Activated T-helper 1 cell treated with anti-CD3 and anti-CD28 coated beads, Interleukin-2, amount 50 U/mL, for 16 hours (primary cell): ENCODE measurements around the gene YY1.
"Not testable (repeated sequence)": the region's sequence is repeated elsewhere in the genome, so short reads cannot be mapped to it uniquely, and the experiment has no call there.

Experiments
- DNase-seq, 2 donors: peaks; one replicate each; pipeline ENCODE4 v3.0.0-alpha.2; 2020; ENCODE audit warnings: low read depth in 1 of 2, low spot score in 1 of 2

YY1 gene

GRCh38 chr14:100295376-100296105 lies 56.6 kb downstream of the YY1 start:
- DNase-seq, result no peak

- no peak for DNase-seq
Observed at GRCh38 chr14:100296106-100296651, 57.2 kb downstream of the YY1 start.

DNA sequence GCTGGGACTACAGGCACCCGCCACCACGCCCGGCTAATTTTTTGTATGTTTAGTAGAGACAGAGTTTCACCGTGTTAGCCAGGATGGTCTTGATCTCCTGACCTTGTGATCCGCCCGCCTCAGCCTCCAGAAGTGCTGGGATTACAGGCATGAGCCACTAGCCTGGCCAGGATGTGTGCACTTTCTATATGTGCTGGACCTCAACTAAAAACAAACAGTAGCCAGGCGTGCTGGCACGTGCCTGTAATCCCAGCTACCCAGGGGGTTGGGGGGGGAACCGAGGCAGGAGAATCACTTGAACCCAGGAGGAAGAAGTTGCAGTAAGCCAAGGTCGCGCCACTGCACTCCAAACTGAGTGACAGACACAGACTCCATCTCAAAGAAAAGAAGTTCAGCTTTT lies 57.8 kb downstream of the YY1 start:
- not testable (repeated sequence) for DNase-seq

GRCh38 chr14:100297320-100298300 lies 58.7 kb downstream of the YY1 start:
- DNase-seq, result no peak

- no peak for DNase-seq
Observed at GRCh38 chr14:100298551-100299237, 59.8 kb downstream of the YY1 start.

DNA sequence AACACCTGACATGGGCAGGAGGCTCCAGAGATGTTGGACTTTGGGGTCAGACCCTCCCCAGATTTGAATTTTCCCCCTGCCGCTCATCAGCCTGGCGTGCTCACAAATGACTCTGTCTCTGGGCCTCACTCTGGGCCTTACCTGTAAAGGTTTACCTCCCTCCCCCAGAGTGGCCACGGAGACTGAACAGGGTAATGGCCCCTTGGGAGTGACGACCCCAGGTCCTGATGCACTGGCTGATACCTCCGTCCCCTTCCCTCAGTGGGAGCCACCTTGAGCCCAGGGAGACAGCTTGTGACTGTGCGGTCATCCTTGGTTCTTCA lies 60.3 kb downstream of the YY1 start:
- DNase-seq, result no peak

GRCh38 chr14:100302616-100303015 lies 63.7 kb downstream of the YY1 start:
- DNase-seq, result no peak

DNA sequence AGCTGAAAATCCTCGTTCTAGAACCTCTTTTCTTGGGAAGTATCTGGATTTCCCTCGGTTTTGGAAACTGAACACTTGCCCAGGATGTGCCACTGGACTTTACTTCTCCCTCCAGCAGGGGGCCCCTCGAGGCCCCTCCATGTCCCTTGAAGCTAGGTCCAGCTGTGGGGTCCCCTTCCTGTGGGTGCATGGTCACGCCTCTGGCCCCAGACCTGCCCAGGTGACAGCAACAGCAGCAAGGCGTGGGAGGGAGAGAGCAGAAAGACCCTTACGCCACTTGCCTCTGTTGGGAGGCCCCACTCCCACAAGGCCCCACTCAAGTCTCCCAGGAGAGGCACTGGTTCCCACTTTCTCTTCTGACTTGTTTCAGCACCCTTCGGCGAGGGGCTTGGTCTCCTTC lies 64.2 kb downstream of the YY1 start:
- no peak for DNase-seq

DNA sequence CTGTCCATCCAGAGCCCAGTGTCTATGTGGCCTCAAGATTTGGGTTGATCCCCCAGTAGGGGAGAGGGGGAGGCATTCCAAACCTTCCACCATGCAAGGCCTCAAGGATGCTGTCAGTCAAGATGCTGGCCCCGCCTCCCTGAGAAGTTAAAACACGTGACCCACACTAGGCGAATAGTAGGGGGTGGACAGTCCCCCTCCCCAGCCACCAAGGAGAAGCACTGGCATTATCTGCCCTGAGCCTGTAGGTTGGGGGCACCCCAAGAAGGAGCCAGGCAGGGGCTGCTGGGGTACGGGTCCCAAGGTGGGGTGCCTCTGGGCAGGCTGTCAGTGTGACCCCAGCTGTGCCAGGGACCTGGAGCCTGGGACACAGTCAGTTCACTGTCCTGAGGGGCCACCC lies 65.0 kb downstream of the YY1 start:
- DNase-seq, result no peak

- no peak for DNase-seq
Observed at GRCh38 chr14:100304825-100305323, 65.9 kb downstream of the YY1 start.

DNA sequence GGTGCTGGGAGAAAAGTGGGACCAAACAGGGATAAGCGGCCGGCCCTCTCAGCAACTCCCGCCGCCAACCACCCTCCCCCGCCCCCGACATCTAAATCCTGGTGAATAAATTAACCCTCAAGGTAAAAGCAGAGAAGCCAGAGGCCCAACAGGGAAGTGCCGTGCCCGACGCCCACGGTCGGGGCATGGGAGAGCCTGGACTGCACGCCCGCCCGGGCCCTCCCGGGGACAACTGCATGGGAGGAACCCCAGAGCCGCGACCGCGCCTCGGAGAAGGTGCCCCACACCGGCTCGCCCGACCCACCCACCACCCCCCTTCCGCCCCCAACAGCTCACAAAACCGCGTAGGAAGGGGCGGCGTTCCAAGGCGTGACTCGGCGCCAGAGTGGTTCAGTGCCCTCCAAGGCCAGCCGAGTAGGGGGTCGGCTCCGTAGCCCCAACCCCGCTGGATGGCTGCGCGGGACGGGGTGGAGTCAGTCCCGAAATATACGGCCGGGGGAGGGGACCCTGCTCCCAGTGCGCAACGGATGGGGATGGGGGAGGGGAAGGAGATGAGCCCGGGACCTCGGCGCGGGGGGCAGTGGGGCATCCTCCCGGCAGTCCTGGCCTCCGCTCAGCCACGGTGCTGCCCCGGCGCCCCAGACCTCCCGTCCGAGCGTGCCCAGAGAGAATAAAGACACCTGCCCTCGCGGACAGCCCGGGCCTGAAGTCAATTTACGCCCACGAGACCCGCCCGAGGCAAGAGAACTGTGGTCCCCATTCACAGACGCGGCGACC lies 66.6 kb downstream of the YY1 start:
- DNase-seq, result peak in 1 of 2 donors; percentile 55

GRCh38 chr14:100306101-100306997 lies 67.4 kb downstream of the YY1 start, which contains the start of gene SLC25A29:
Gene SLC25A29 (minus strand): TSS chr14:100306444. CDS start chr14:100306232, 212 bp downstream.
- peak; percentile 28 to 68 for DNase-seq

DNA sequence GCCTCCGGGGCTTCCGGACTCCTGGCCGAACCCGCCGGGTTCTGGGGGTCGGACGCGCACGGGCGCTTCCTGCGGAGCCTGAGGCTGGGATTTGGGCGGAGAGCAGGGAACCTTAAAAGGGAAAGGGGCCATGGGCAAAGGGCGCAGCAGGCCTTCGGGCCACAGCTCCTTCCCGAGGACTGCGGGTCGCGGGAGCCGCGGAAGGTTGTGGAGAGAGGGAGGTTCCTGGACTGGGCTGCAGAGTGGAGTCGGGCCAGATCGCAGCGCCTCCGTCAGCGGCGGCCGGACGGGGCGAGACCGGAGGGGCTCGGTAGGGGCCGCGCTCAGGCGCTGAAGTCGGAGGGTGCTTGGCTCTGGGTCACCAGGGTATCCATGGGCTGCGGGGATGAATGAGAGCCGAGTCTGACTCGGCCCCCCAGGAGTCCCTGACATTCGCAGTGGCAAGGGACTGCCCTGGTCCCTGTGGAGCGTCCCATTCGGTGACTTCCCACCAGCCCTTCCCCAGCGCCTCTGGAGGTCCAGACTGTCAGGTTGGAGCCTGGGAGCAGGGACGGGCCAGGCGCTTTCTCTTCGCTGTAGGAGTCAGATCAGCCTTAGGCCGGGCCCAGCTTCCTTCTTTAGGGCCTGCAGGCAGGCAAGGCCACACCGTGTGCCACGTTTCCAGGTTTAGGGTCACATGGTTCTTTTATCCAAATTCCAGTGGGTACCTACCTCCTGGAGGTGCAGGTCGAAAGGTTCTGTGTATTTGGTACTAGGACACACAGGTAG lies 68.2 kb downstream of the YY1 start:
- no peak for DNase-seq

DNA sequence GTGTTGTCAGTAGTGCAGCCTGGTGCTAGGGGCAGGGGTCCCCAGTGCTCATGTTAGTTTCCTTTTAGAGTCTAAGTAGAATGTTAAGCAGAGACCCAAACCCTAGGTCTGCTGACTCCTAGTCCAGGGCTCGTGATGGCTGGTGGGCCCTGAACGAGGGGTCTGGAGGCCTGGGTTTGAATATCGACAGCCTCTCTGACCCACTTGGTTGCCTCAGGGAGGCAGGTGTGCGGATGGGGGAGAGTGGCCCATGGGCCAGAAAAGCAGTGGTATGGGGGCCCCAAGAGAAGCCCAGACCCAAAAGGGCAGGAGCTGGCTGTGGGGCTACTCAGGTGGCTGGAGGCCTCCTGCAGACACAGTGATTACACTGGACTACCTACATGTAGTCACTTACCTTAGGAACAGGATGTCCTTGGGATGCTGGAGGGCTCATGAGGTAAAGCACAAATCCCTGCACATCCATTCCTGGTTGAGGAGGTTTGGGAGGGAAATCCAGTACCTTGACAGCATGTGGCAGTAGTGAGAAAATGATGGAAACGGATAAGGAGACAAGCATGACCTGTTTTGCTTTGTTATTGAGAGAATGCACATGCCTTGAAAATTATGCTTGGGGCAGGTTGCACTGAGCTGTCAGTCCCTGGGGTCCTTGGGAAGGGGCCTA lies 69.0 kb downstream of the YY1 start:
- DNase-seq, result no peak

DNA sequence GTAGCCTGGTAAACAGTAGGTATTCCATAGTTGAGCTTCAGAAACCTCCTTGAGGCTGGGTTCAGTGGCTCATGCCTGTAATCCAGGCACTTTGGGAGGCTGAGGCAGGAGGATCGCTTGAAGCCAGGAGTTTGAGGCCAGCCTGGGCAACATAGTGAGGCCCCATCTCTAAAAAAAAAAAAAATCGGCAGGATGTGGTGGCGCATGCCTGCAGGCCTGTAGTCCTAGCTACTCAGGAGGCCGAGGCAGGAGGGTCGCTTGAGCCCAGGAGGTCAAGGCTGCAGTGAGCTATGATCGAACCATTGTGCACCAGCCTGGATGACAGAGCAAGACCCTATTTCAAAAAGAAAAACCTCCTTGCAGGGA lies 69.5 kb downstream of the YY1 start:
- DNase-seq, result not testable (repeated sequence)

DNA sequence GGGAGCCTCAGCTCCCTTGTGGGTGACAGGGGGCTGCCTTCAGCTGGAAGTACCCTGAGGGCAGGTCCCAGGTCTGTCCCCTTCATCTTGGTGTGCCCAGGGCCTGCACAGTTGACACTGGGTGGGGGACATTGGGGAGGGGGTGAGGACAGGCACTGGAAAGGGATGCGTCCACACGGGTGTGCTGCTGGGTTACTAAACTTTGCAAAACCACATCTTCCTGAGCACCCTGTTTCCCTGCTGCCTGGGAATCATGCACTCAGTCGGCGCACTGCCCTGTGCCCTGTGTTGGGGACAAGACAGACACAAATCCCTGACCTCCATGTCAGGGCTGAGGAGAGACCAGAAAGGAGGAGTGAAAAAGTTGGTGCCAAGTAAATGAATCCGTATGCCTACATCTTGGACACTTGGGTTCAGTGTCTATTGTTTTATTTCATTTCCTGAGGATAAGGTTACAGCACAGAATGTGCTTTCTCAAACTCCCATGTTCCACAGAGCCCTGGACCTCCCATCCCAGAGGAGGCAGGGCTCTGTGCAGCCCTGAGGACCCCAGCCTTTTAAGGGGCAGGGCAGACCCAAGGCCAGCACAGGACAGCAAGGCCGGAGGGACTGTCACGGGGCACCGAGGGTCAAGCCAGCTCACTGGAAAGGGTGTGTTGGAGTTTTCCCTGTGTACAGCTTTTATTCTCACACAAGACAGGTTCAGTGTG lies 70.2 kb downstream of the YY1 start:
- no peak for DNase-seq

GRCh38 chr14:100312110-100312876 lies 73.3 kb downstream of the YY1 start:
- DNase-seq, result not testable (repeated sequence)
